Kidney epithelial cell (primary cell): ENCODE measurements around the gene FBXL13. TPM values are rescaled to one million over a fixed set of nuclear protein-coding genes. Genes with fewer than 3 reads are reported as not detected.
"Not testable (repeated sequence)": the region's sequence is repeated elsewhere in the genome, so short reads cannot be mapped to it uniquely, and the experiment has no call there.

Source experiments
- DNase-seq: peaks from one replicate; pipeline ENCODE4 v3.0.0-alpha.2; 2010; ENCODE audit warnings: low read depth
- H3K27me3 ChIP-seq: 2 replicates; pipeline ENCODE4 v1.6.0; 2011; ENCODE audit warnings: low read length; ENCODE audit not compliant: control insufficient read depth, insufficient read depth
- H3K36me3 ChIP-seq: 2 replicates; pipeline ENCODE4 v1.5.1; 2011; ENCODE audit warnings: low read length; ENCODE audit not compliant: control insufficient read depth, insufficient read depth
- H3K4me3 ChIP-seq: 2 replicates; pipeline ENCODE4 v1.5.1; 2011; ENCODE audit warnings: low read depth, mild to moderate bottlenecking, control low read depth, low read length
- CTCF ChIP-seq: IDR thresholded peaks from 2 replicates; pipeline ENCODE4 v1.5.1; 2011; ENCODE audit warnings: mild to moderate bottlenecking, moderate library complexity, low read length, control low read depth, inconsistent platforms; ENCODE audit not compliant: insufficient read depth, poor library complexity, severe bottlenecking
- total RNA-seq: library from RNA; depleted of rRNA; stranded (reverse); fragments of >200 nt; gene quantifications from 2 replicates; pipeline ENCODE4 v1.2.3, GENCODE V29; 2015

The FBXL13 gene
- total RNA-seq, 1 donor from 2014 or later: 3.1 TPM

- DNase-seq: no peak
- H3K4me3 ChIP-seq: no peak overlapping the region
- no peaks in the 10 kb centered on the region for H3K36me3 ChIP-seq
- TF ChIP-seq CTCF: no peak
- H3K27me3 ChIP-seq: no peaks in the 10 kb centered on the region
Observed at GRCh38 chr7:103009466-103010185, 65.0 kb downstream of the FBXL13 start.

- Histone ChIP-seq H3K36me3 (no peaks in the 10 kb centered on the region), H3K4me3 (no peak overlapping the region), H3K27me3 (no peaks in the 10 kb centered on the region)
- DNase-seq: no peak
- no peak for TF ChIP-seq CTCF
Observed at GRCh38 chr7:103003004-103003403, 71.6 kb downstream of the FBXL13 start.

GRCh38 chr7:103001210-103001609, 73.4 kb downstream of the FBXL13 start:
- Histone ChIP-seq H3K4me3 (no peak overlapping the region), H3K36me3 (no peaks in the 10 kb centered on the region), H3K27me3 (no peaks in the 10 kb centered on the region)
- no peak for DNase-seq
- TF ChIP-seq CTCF: no peak

GRCh38 chr7:102996957-102997356, 77.6 kb downstream of the FBXL13 start:
- TF ChIP-seq CTCF: no peak
- no peaks in the 10 kb centered on the region for H3K36me3 ChIP-seq
- no peak overlapping the region for H3K4me3 ChIP-seq
- DNase-seq: no peak
- no peaks in the 10 kb centered on the region for H3K27me3 ChIP-seq

GRCh38 chr7:102995609-102996008, 79.0 kb downstream of the FBXL13 start:
- DNase-seq, H3K27me3 ChIP-seq, H3K36me3 ChIP-seq, H3K4me3 ChIP-seq: not testable (repeated sequence)

- no peaks in the 10 kb centered on the region for H3K27me3 ChIP-seq
- no peak for DNase-seq
- no peak overlapping the region for H3K4me3 ChIP-seq
- no peak for TF ChIP-seq CTCF
- H3K36me3 ChIP-seq: no peaks in the 10 kb centered on the region
Observed at GRCh38 chr7:102994567-102994966, 80.0 kb downstream of the FBXL13 start.
